Measurements from ENCODE around the gene DROSHA. TPM values are rescaled to one million over a fixed set of nuclear protein-coding genes. Genes with fewer than 3 reads are reported as not detected.

The DROSHA gene
- total and polyA plus RNA-seq, 2 of the 8 experiments (the other 6 are each of a cell fraction or from before 2014, with no cell fraction given), result 65.9 to 122 TPM

- Histone ChIP-seq H3K9ac (replicated peaks in 1 of 4; ENCODE audit: extremely low read depth in 1 of 4, low read depth in 3 of 4, low read length in 3 of 4) (no peak overlapping the region), H2BK20ac (ENCODE audit: low read length) (0 out of 2 replicates have a peak overlapping the region, but pooled peaks have one; percentile 8), H3K14ac (ENCODE audit: insufficient read length) (no peak overlapping the region), H3K27ac (ENCODE audit: low read depth, low read length) (no peak overlapping the region), H2AK5ac (ENCODE audit: low read depth, low read length) (no peak overlapping the region), H3K56ac (replicated peaks; ENCODE audit: insufficient read length, low read depth, low read length) (no peak overlapping the region), H2BK12ac (ENCODE audit: low read depth, low read length) (no peak overlapping the region), H3K4me1 (replicated peaks in 1 of 4; ENCODE audit: control insufficient read depth in 3 of 4, insufficient read depth in 4 of 4, low read length in 3 of 4) (peaks cover 0 to 8% (median 2%) of the 10 kb centered on the region in 4 experiments; a peak in 2 of 7 replicates), H3K18ac (ENCODE audit: extremely low read depth, low read length) (no peak overlapping the region), H4K20me1 (replicated peaks in 1 of 2; ENCODE audit: control insufficient read depth in 1 of 2, insufficient read depth in 2 of 2, low read length in 2 of 2) (no peaks in the 10 kb centered on the region), H2AFZ (ENCODE audit: low read length) (no peak overlapping the region), H3K79me1 (ENCODE audit: low read depth, low read length) (no peaks in the 10 kb centered on the region; the same call in 1 of the 2 replicates), H2BK120ac (replicated peaks; ENCODE audit: low read depth, low read length) (no peak overlapping the region), H3K4me3 (ENCODE audit: extremely low read depth in 1 of 4, insufficient read depth in 2 of 4, low read depth in 3 of 4, low read length in 4 of 4) (no peak overlapping the region), H4K8ac (ENCODE audit: extremely low read depth, insufficient read depth, low read length) (no peak overlapping the region), H3K4ac (replicated peaks; ENCODE audit: insufficient read length, low read depth, low read length) (no peak overlapping the region), H3K23ac (ENCODE audit: insufficient read length) (no peak overlapping the region), H4K91ac (replicated peaks; ENCODE audit: insufficient read length, low read length) (peak overlapping the region; percentile 20), H3K4me2 (ENCODE audit: insufficient read depth in 1 of 2, low read depth in 2 of 2, low read length in 2 of 2) (no peak overlapping the region), H3K36me3 (ENCODE audit: control insufficient read depth in 2 of 4, insufficient read depth in 4 of 4, low read length in 3 of 4) (no peaks in the 10 kb centered on the region), H4K5ac (ENCODE audit: insufficient read length, low read depth, low read length) (no peak overlapping the region), H3K23me2 (ENCODE audit: low read depth, low read length) (peaks cover 5% of the 10 kb centered on the region; the same call in 1 of the 2 replicates), H3K79me2 (ENCODE audit: control insufficient read depth in 1 of 2, insufficient read depth in 2 of 2, low read length in 2 of 2) (no peaks in the 10 kb centered on the region), H3K27me3 (replicated peaks in 1 of 4; ENCODE audit: control insufficient read depth in 3 of 4, extremely low read depth in 1 of 4, insufficient read depth in 3 of 4, low read length in 3 of 4) (no peaks in the 10 kb centered on the region), H2BK15ac (ENCODE audit: low read length) (no peak overlapping the region), H2BK5ac (ENCODE audit: low read depth, low read length) (no peak overlapping the region), H3K9me3 (ENCODE audit: insufficient read depth in 2 of 2, low read depth in 1 of 2, low read length in 1 of 2) (no peaks in the 10 kb centered on the region; a peak in 1 of 4 replicates)
- 81% methylated on average over 3 of the region's 3 CpGs; no CpG with 5 or more reads in 1 of the 2 experiments for WGBS, 2 experiments (ENCODE audit: extremely low coverage in 1 of 2, insufficient coverage in 1 of 2, insufficient read length in 1 of 2, insufficient replicate concordance in 2 of 2, low coverage in 1 of 2, low lambda C conversion rate in 2 of 2, missing lambda C conversion rate in 1 of 2)
- ChIA-PET POLR2A (ENCODE audit: partially characterized antibody) (no interaction called here), CTCF (ENCODE audit: partially characterized antibody) (interaction anchor here (1.1 to 1.2 kb wide), 2 partner anchors 15 to 23 kb away, joined by 4 to 7 read pairs; no protein-coding TSS in a partner anchor)
- FAIRE-seq (no peak), DNase-seq (ENCODE audit: low read depth in 1 of 2, low spot score in 2 of 2) (no peak)
- TF ChIP-seq SP1 (IDR thresholded peaks at IDR 0.05; ENCODE audit: low read depth, low read length), result no peak
- TF ChIP-seq CHD1 (IDR thresholded peaks at IDR 0.05; ENCODE audit: low read depth, low read length), result no peak
- no peak for TF ChIP-seq EGR1 (IDR thresholded peaks at IDR 0.05; ENCODE audit: borderline replicate concordance, low read depth, low read length)
- no peak for TF ChIP-seq FOSL1 (IDR thresholded peaks at IDR 0.05; ENCODE audit: insufficient read depth, low read depth, low read length)
- no peak for TF ChIP-seq POLR2AphosphoS5 (IDR thresholded peaks at IDR 0.05; ENCODE audit: low read depth, low read length)
- TF ChIP-seq ATF3 (IDR thresholded peaks at IDR 0.05; ENCODE audit: insufficient read depth, low read depth, low read length), result no peak
- TF ChIP-seq SP2 (IDR thresholded peaks at IDR 0.05; ENCODE audit: low read length), result no peak
- no peak for TF ChIP-seq RAD21 (IDR thresholded peaks at IDR 0.05 in 1 of 2, conservative IDR thresholded peaks at IDR 0.05 in 1 of 2; ENCODE audit: low read depth in 2 of 2, low read length in 2 of 2)
- TF ChIP-seq SAP30 (IDR thresholded peaks at IDR 0.05; ENCODE audit: insufficient read depth, insufficient replicate concordance, low read length), result no peak
- TF ChIP-seq CTCF (IDR thresholded peaks at IDR 0.05; ENCODE audit: control extremely low read depth in 1 of 3, insufficient read depth in 1 of 3, low read depth in 1 of 3, low read length in 3 of 3), result no peak
- TF ChIP-seq CREB1 (IDR thresholded peaks at IDR 0.05), result no peak
Observed at GRCh38 chr5:31359839-31360238, 172.1 kb downstream of the DROSHA start.

Measured in H1 (cell line).